SKM-1 treated with dmso at 0.1 percent for 144 hours (cell line): ENCODE data around the gene KCNH3.
"Not testable (repeated sequence)": the region's sequence is repeated elsewhere in the genome, so short reads cannot be mapped to it uniquely, and the experiment has no call there.

ENCODE experiments used
- DNase-seq: peaks from one replicate; lab custom pipeline; 2025; ENCODE audit not compliant: unreplicated experiment; lab: John Stamatoyannopoulos, UW

Gene KCNH3

DNA sequence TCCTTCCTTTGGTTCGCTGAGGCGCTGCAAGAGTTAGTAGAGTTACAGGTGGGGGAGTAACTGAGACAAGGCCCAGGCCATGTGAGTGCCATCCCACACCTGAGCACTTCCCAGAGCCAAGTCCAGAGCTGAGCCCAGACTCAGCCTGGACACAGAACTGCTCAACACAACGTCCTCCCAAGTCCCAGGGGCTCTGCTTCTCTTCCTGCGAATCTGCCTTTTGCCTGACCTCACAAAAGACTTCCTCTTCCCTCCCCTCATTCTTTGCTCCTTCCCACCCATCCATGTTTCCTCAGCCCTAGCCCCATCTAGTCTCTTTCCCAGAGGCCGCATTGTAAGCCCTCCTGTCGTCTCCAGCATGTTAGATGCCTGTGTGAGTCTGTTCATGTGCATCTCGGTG lies 45.8 kb downstream of the KCNH3 start:
- no peak for DNase-seq

DNA sequence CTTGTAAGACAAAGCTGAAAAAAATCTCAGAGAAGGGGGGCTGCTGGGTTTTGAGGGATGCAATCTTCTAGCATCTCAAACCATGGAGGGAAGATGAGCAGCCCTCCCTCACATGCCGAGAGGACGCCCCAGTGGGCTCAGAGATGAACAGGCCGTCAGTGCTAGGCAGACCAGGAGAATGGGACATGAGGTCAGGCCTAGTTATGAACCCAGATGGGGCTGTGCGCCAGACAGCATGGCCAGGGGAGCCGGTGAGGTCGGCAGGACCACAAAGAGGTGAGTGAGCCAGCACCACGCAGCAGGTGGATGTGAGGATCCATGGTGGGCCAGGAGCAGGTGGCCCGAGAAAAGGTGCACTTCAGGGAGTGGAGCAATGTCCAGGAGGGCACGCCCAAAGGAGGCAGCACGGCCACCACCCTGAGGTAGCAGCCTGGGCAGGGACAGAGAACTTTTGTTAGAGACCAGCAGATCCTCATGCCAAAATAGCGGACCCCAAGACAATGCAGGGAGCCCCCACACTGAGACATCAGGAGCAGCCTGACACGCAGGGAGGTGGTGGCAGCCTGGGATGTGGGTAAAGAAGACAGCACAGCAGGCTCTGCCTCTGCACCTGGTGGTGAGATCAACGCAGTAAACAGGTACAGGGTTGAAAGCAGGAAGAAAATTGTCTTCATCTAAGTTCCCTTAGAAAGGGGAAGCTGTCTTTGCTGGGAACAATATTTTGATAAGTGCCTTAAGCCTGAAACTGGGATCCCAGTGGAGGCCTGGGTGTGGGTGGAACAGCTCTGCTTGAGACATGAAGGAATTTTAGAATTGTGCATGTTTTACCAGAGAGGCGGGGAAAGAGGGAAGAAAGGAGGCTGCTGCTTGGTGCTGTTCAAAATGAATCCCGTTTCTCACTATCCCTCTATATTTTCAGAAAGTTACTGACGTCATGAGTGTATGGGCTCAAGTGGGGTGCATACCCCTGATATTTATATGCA lies 46.9 kb downstream of the KCNH3 start:
- no peak for DNase-seq

DNA sequence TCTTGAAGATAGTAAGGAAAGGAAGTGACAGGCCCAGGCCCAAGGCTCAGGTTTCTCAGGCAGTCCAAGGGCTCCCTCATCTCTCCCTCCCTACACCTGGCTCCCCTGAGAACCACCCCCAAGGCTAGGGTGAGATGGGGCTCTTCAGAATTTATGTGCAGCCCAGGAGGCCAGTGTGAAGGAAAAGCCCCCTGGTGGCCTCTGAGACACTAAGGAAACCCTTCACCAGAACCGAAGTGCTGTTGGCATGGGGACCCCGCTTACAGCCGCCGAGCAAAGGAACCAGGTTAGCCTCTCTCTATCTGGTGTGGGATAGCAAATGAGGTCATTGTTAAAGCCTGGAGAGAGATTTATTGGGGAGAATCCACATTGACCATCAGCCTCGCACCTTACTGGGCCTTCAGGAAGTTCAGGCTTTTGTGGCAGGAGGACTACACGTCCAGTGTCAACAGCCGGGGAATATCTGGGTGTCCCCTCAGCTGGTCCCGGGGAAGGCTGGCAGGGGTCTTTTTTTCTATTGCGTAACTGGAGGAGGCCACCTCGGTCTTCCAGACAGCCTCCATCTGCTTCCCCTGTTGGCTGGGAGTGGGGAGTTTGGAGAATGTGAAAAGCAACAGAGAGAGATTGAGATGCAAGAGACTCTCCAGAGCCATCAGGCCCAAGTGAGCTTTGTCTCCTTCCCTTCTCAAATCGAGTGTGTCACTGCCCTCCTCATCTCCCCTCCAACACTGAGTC lies 48.5 kb downstream of the KCNH3 start:
- no peak for DNase-seq

DNA sequence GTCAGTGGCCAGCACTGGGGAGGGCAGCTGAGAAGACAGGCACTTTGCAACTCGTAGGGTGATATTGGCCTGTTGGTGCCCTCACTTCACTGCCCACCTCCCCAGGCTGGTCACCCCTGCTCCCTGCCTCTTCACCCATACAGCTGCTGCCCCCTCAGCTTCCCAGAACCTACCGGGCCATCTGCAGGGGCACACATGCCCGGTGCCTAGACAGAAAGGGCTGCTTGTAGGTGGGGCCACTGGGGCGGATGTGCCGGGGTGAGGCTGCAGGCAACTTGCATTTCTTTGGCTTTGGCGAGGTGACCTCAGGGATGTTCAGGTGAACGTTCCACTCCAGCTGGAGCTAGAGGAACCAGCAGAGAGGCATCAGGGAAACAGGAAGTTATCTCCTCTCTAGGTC lies 49.5 kb downstream of the KCNH3 start:
- no peak for DNase-seq

DNA sequence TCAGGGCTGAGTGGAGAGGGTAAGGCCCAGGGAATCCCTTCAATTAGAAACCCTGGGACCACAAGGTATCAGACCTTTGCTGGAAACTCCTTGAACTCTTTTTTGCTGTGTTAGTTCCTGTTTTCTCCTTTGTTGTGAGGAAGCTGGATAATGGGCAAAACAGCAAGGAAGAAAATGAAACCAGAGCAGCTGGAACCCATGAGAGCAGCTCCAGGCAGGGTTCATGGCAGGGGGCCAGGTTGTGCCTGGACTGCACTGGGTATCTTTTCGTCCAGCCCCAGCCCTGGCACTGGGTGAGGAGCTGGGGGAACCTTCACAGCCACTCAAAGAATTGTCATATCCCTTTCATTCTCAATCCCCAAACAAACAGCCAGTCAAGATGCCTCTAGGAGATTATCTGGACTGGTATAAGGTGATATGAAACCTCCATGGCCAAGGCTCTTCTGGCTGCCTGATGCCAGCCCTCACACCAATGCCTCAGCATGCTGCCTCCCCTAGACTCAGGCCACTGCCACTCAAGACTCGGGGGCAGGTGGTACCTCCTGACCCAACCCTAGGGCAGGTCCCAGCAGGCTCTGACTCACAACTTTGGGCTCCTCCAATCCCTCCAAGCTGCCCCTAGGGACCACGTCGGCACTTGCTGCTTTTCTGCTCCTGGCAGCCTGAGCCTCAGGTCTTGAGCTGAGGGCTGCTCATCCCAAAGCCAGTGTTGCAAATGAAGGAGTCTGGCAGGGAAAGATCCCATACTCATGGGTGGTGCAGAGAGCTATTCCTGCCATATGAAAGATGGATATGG lies 50.1 kb downstream of the KCNH3 start:
- DNase-seq: no peak

DNA sequence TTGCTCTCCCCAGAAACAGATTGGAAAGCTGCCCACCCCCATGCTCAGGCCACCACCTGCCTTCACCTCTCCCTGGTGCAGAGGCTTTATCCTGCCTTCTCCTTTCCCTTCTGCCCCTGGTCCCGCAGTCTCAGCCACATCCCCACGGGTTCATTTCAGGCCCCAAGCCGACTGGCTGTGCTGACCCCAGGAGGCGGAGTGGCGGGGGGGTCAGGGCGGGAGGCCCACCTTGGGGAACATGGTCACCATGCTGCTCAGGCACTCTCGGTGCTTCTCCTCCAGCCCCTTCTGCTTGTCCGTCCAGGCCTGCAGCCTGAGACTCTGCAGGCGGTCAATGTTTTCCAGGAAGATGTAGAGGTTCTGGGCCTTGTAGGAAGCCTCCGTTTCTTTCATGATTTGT lies 59.7 kb downstream of the KCNH3 start:
- no peak for DNase-seq

DNA sequence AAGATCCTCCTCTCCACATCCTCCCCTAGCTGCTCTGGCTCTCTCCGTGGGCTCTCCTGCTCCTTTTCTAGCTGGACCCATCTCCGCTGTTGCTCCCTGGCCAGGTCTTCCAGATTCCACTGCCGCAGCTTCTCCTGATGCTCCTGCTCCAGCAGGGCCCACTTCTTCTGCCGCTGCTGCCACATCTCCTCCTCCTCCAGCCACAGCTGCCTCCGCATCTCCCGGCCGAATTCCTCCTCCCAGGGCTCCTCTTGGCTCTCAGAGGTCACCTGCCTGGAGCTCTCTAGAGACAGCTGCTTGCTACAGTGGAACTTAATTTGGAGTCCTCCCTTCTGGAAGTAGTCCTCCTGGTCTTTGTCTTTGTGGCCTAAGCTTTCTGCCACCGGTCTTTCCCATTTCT lies 61.1 kb downstream of the KCNH3 start:
- DNase-seq: no peak

DNA sequence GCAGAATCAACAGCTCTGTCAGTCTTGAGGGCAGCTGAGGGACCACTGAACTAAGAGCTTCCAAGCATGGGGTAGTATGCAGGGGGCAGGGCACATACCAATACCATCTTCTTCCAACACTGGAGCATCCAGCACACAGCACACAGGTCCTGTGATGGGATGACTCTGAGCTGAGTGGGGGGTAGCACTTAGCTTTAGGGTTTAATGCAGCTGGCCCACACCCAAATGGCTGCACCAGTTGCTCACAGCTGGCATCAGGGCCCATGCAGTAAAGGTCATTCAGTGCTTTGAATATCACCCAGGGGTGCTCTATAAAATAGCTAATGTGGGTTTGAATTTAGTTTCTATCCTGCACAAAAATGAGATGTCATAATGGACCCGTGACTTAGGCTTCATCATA lies 64.9 kb downstream of the KCNH3 start:
- no peak for DNase-seq

DNA sequence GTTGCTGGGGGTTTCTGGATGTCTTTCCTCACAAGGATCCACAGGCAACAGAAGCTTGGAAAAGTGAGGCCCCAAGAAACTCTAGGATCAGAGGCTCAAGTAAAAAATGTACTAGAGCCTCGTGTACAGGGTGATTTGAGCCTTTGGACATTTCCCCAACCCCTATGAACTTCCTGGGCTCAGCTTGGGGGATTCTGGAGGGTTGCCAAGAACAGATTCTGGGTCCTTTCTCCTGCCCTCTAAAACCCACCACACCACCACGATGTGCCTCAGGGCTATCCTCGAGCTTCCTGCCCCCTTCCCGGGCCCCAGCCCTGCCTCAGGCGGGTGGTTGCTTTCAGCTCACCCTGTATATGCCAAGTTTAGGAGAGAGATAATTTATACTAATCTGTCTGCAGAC lies 66.0 kb downstream of the KCNH3 start:
- DNase-seq: no peak

DNA sequence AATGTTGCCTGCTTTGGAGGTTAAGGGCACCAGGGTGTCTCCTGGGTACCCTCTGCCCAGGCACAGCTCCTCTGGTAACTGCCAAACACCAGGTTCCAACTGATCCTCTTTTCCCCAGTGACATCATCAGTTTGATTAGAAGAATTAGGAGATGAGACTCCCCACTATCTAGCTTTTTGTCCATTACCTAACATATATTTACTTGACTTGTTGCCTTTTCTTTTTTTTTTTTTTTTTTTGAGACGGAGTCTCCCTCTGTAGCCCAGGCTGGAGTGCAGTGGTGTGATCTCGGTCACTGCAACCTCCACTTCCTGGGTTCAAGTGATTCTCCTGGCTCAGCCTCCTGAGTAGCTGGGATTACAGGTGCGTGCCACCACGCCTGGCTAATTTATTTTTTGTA lies 66.7 kb downstream of the KCNH3 start, which contains the start of gene FAM186B:
Gene FAM186B (minus strand): TSS at position 101 of the 400 bp plus-strand sequence. CDS start 162 bp downstream, outside the sequence.
- not testable (repeated sequence) for DNase-seq
